ENCODE measurements around the gene RGS16. TPM values are rescaled to one million over a fixed set of nuclear protein-coding genes. Genes with fewer than 3 reads are reported as not detected.

Gene RGS16
- total RNA-seq, 1 donor from 2014 or later = 9.7 TPM

- peak; percentile 92 for TF ChIP-seq CTCF (conservative IDR thresholded peaks at IDR 0.05)
- H3K27me3 Mint-ChIP-seq = peaks cover 9% of the 10 kb centered on the region
- peaks cover 12% of the 10 kb centered on the region for H3K4me1 Mint-ChIP-seq (ENCODE audit: unreplicated experiment)
- H3K9me3 Mint-ChIP-seq = no peaks in the 10 kb centered on the region
- no peaks in the 10 kb centered on the region for H3K36me3 Mint-ChIP-seq
- H3K27ac Mint-ChIP-seq = no peak overlapping the region
- no peak for DNase-seq (ENCODE audit: extremely low spot score, unreplicated experiment)
- H3K4me3 Mint-ChIP-seq = no peak overlapping the region
These were observed 8.4 kb downstream of the RGS16 start for GRCh38 chr1:182595641-182596240.

- H3K27ac Mint-ChIP-seq = no peak overlapping the region
- TF ChIP-seq CTCF (conservative IDR thresholded peaks at IDR 0.05) = no peak
These were observed 14.3 kb downstream of the RGS16 start for GRCh38 chr1:182589931-182590330.

GRCh38 chr1:182589520-182589919 lies 14.7 kb downstream of the RGS16 start:
- H3K4me3 Mint-ChIP-seq = peak overlapping the region; percentile 97
- H3K27me3 Mint-ChIP-seq = no peaks in the 10 kb centered on the region
- H3K27ac Mint-ChIP-seq = peak overlapping the region; percentile 100
- no peak for DNase-seq (ENCODE audit: extremely low spot score, unreplicated experiment)
- no peaks in the 10 kb centered on the region for H3K9me3 Mint-ChIP-seq
- TF ChIP-seq CTCF (conservative IDR thresholded peaks at IDR 0.05) = no peak
- H3K36me3 Mint-ChIP-seq = no peaks in the 10 kb centered on the region
- peaks cover 22% of the 10 kb centered on the region for H3K4me1 Mint-ChIP-seq (ENCODE audit: unreplicated experiment)

More at GRCh38 chr1:182589931-182590330, 14.3 kb downstream of the RGS16 start:
- peak overlapping the region; percentile 97 for H3K4me3 Mint-ChIP-seq
- no peak for DNase-seq (ENCODE audit: extremely low spot score, unreplicated experiment)
- H3K27me3 Mint-ChIP-seq = no peaks in the 10 kb centered on the region
- peaks cover 26% of the 10 kb centered on the region for H3K4me1 Mint-ChIP-seq (ENCODE audit: unreplicated experiment)
- H3K9me3 Mint-ChIP-seq = no peaks in the 10 kb centered on the region
- H3K36me3 Mint-ChIP-seq = no peaks in the 10 kb centered on the region

GRCh38 chr1:182588500-182589396 lies 15.4 kb downstream of the RGS16 start, which contains the start of gene RNASEL:
Gene RNASEL (minus strand): TSS chr1:182589256. CDS start chr1:182586806, 2,450 bp downstream.
- H3K4me1 Mint-ChIP-seq (ENCODE audit: unreplicated experiment) = peaks cover 20% of the 10 kb centered on the region
- no peaks in the 10 kb centered on the region for H3K9me3 Mint-ChIP-seq
- H3K27ac Mint-ChIP-seq = peak within 1 kb of the TSS; percentile 100
- H3K36me3 Mint-ChIP-seq = peaks cover 3% of the 10 kb centered on the region
- no peak for DNase-seq (ENCODE audit: extremely low spot score, unreplicated experiment)
- H3K4me3 Mint-ChIP-seq = peak within 1 kb of the TSS; percentile 97
- H3K27me3 Mint-ChIP-seq = no peaks in the 10 kb centered on the region
- TF ChIP-seq CTCF (conservative IDR thresholded peaks at IDR 0.05) = no peak

- Mint-ChIP-seq H3K27me3 (no peaks in the 10 kb centered on the region), H3K36me3 (peaks cover 8% of the 10 kb centered on the region), H3K27ac (peak overlapping the region; percentile 100), H3K4me3 (peak overlapping the region; percentile 97), H3K4me1 (ENCODE audit: unreplicated experiment) (peaks cover 20% of the 10 kb centered on the region), H3K9me3 (no peaks in the 10 kb centered on the region)
- no peak for DNase-seq (ENCODE audit: extremely low spot score, unreplicated experiment)
- TF ChIP-seq CTCF (conservative IDR thresholded peaks at IDR 0.05) = no peak
These were observed 16.3 kb downstream of the RGS16 start for GRCh38 chr1:182587666-182588499.
